GM12874 (cell line): Measurements from ENCODE around the gene JAKMIP1.

Experiments
- TF ChIP-seq, protein P1 (sequence below): IDR thresholded peaks from 2 replicates; pipeline ENCODE4 v1.5.1; 2011; ENCODE audit warnings: low read depth, mild to moderate bottlenecking, control low read depth, low read length, moderate library complexity; ENCODE audit not compliant: insufficient read depth

The JAKMIP1 gene

DNA sequence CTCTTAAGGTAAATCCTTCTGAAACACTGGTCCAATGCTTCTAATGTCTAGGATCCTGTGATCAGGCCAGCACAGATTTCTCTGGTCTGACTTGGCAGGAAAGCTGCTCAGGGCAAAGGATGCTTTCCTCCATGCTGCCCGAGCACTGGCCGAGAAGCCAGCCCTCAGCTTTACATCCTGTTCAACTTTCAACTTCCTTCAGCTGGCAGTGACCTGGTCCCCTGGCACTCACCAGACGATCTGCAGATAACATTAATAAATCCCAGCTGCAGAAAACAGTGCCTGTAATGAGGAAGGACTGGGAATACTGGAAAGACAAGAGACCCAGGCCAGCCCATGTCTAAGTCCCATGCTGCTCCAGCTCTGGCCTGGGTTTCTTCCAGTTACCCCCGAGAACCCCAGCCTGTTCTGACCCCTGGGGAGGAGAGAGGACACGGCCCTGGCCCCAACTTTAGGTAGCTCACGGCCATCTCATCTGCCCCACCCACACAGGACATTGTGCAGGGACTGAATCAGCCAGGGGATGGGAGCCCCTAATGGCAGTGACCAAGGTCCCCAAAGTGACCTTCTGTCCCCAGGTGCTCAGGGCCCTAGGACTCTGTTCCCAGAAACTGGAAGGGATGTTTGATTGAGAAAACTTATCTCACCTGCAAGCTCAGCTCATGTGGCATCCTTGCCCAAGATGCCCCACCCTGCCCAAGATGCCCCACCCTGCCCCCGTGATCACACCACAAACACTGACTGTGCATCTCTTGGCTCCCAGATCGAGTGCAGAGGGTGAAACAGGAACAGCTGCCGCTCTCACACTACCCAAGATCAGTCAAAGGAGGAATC lies 28.0 kb downstream of the JAKMIP1 start:
- TF ChIP-seq, protein P1, sequence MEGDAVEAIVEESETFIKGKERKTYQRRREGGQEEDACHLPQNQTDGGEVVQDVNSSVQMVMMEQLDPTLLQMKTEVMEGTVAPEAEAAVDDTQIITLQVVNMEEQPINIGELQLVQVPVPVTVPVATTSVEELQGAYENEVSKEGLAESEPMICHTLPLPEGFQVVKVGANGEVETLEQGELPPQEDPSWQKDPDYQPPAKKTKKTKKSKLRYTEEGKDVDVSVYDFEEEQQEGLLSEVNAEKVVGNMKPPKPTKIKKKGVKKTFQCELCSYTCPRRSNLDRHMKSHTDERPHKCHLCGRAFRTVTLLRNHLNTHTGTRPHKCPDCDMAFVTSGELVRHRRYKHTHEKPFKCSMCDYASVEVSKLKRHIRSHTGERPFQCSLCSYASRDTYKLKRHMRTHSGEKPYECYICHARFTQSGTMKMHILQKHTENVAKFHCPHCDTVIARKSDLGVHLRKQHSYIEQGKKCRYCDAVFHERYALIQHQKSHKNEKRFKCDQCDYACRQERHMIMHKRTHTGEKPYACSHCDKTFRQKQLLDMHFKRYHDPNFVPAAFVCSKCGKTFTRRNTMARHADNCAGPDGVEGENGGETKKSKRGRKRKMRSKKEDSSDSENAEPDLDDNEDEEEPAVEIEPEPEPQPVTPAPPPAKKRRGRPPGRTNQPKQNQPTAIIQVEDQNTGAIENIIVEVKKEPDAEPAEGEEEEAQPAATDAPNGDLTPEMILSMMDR: no peak

DNA sequence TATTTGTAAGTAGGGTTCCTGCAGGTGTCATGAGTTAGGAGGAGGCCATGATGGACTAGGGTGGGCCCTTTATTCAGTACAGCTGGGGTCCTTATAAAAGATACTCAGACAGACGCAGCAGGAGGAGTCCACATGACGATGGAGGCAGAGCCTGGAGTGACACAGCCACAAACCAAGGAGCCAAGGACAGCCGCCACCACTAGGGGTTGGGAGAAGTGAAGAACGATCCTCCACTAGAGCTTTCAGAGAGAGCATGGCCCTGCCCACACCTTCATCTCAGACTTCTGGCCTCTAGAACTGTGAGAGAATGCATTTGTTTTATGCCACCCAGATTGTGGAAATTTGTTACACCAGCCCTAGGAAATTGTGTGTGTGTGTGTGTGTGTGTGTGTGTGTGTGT lies 31.1 kb downstream of the JAKMIP1 start:
- TF ChIP-seq, protein P1: no peak

DNA sequence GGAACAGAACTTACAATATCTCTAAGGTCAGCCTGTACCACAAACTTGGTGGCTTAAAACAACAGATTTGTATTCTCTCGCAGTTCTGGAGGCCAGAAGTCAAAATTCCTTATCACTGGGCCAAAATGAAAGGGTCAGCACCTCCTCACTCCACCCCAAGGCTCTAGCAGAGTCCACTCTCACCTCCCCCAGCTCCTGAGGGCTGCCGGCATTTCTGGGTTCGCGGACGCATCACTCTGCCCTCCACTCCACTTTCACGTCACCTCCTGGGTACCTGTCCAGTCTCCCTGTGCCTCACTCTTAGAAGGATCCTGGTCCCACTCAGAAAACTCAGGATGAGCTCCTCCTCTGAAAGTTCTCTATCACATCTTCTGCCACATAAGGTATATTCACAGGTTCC lies 34.6 kb downstream of the JAKMIP1 start:
- TF ChIP-seq, protein P1: no peak

DNA sequence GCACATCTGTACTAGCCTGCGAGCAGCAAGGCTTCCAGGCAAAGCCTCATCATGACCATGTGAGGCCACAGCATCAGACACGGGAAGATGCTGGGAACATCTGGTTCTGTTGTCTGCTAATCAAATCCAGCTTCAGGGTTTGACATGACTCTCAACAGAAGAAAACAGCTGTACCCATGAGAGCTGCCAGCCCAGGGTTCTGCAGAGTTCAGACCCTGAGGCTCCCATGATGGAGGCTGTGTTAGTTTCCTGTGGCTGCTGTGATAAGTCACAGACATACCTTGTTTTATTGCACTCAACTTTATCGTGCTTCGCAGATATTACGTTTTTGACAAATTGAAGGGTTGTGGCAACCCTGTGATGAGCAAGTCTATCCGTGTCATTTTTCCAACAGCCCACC lies 37.5 kb downstream of the JAKMIP1 start:
- TF ChIP-seq, protein P1: no peak

DNA sequence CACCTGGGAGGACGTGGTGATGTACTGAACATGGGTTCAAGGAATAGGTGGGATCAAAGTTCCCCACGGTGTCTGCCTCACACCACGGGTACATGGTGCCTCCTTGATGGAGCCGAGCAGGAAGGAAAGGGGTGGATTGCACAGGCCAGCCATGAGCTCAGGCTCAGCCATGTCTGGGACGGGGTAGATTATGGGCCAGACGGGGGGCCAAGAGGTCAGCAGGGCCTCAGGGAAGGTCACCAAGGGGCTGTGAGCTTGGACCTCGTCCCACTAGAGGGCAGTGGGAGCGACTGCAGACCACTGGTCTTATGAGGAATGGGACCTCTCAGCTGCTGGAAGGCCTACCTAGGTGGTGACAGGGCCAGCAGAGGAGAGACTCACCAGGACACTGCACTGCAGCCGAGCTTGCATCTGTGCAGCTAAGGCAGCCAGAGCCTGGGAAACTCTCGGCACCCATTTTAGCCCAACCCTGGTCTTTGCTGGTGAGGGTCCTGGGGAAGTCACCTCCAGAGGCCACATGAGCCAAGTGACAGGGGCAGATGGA lies 38.4 kb downstream of the JAKMIP1 start:
- TF ChIP-seq, protein P1: no peak

DNA sequence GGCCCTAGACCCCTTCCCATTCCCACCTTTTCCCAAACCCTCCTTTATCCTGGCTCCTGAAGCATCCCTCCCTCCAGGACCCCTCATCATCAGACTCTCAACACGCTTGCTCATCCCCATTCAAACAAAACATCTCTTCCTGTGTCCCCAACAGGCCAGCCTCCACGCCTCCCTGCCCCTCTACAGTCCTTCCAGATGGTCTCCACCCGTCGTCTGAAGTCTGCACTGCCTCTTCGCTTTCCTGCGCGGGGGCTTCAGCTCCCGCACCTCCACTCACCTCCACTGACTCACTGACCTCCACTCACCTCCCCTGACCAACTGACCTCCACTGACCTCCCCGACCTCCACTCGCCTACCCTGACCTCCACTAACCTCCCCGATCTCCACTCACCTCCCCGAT lies 39.8 kb downstream of the JAKMIP1 start:
- TF ChIP-seq, protein P1: no peak

DNA sequence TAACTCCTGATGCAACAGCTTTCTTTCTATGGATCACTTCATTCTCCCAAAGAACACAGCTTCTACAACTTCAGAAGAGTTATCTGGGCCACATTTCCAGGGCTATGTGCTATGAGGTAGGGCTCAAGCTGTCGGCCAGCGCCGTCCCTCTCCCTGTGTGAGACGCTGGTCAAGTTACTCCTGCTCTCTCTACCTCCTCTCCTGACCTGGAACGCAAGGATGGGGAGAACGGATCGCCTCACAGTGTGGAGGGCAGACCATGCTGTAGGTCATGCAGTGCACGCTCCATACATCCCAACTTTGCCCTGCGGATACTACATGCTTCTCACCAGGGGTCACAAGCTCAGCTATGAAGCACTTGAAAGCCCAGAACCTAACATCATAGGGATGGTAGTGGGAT lies 42.4 kb downstream of the JAKMIP1 start:
- TF ChIP-seq, protein P1: no peak
